NT2/D1 (cell line): Measurements from ENCODE around the gene SLC46A1.

Experiments
- DNase-seq: peaks from one replicate; pipeline ENCODE4 v3.0.0-alpha.2; 2011; ENCODE audit warnings: low read depth, low spot score
- H3K27me3 ChIP-seq: 2 replicates; pipeline ENCODE4 v1.6.0; 2011; ENCODE audit warnings: mild to moderate bottlenecking; ENCODE audit not compliant: insufficient read length, insufficient read depth
- H3K36me3 ChIP-seq: 2 replicates; pipeline ENCODE4 v1.6.1; 2011; ENCODE audit warnings: mild to moderate bottlenecking, low read length, mixed read lengths; ENCODE audit not compliant: insufficient read depth, insufficient read length
- H3K4me1 ChIP-seq: 2 replicates; pipeline ENCODE4 v1.5.1; 2011; ENCODE audit not compliant: insufficient read depth, insufficient read length
- H3K4me3 ChIP-seq: 2 replicates; pipeline ENCODE4 v1.5.1; 2011; ENCODE audit warnings: low read depth; ENCODE audit not compliant: insufficient read length
- H3K9ac ChIP-seq: 2 replicates; pipeline ENCODE4 v1.6.0; 2011; ENCODE audit warnings: low read depth; ENCODE audit not compliant: insufficient read length
- H3K9me3 ChIP-seq: 2 replicates; pipeline ENCODE4 v1.5.1; 2011; ENCODE audit warnings: mild to moderate bottlenecking, low read length; ENCODE audit not compliant: insufficient read depth
- SUZ12 ChIP-seq: IDR thresholded peaks from 2 replicates; pipeline ENCODE4 v1.6.1; 2011; ENCODE audit not compliant: insufficient read length, insufficient read depth; ENCODE audit errors: extremely low read depth
- YY1 ChIP-seq: IDR thresholded peaks from 2 replicates; pipeline ENCODE4 v1.6.1; 2011; ENCODE audit not compliant: insufficient read length, insufficient read depth
- ZNF274 ChIP-seq: IDR thresholded peaks from 2 replicates; pipeline ENCODE4 v1.6.1; 2011; ENCODE audit warnings: mild to moderate bottlenecking, low read depth, low read length

The SLC46A1 gene

GRCh38 chr17:28379814-28380801 is 25.9 kb downstream of the SLC46A1 start:
- Histone ChIP-seq H3K36me3 (peaks cover 2% of the 10 kb centered on the region), H3K27me3 (peaks cover 9% of the 10 kb centered on the region), H3K9ac (no peak overlapping the region), H3K4me3 (no peak overlapping the region), H3K9me3 (no peaks in the 10 kb centered on the region), H3K4me1 (peaks cover 2% of the 10 kb centered on the region)
- no peak for DNase-seq
- TF ChIP-seq ZNF274 (no peak), YY1 (no peak), SUZ12 (no peak)

- TF ChIP-seq SUZ12 = no peak
- TF ChIP-seq ZNF274 = no peak
- TF ChIP-seq YY1 = no peak
- DNase-seq = no peak
Measured at GRCh38 chr17:28372945-28373274, 33.1 kb downstream of the SLC46A1 start.

GRCh38 chr17:28372203-28372944 is 33.6 kb downstream of the SLC46A1 start:
- TF ChIP-seq YY1 (no peak), SUZ12 (peak; percentile 58)
- H3K36me3 ChIP-seq = peaks cover 7% of the 10 kb centered on the region
- DNase-seq = no peak
- peaks cover 22% of the 10 kb centered on the region for H3K27me3 ChIP-seq
- peak overlapping the region; percentile 66 for H3K4me3 ChIP-seq
- no peaks in the 10 kb centered on the region for H3K9me3 ChIP-seq
- H3K4me1 ChIP-seq = peaks cover 17% of the 10 kb centered on the region
- peak overlapping the region; percentile 80 for H3K9ac ChIP-seq

More at GRCh38 chr17:28372945-28373274, 33.1 kb downstream of the SLC46A1 start:
- peaks cover 17% of the 10 kb centered on the region for H3K4me1 ChIP-seq
- H3K27me3 ChIP-seq = peaks cover 22% of the 10 kb centered on the region
- H3K9ac ChIP-seq = peak overlapping the region; percentile 80
- H3K9me3 ChIP-seq = no peaks in the 10 kb centered on the region
- H3K36me3 ChIP-seq = peaks cover 4% of the 10 kb centered on the region
- no peak overlapping the region for H3K4me3 ChIP-seq

- H3K4me3 ChIP-seq = peak within 1 kb of the TSS; percentile 66
- peaks cover 10% of the 10 kb centered on the region for H3K36me3 ChIP-seq
- peak within 1 kb of the TSS; percentile 80 for H3K9ac ChIP-seq
- no peak for TF ChIP-seq ZNF274
- no peak for TF ChIP-seq YY1
- no peak for TF ChIP-seq SUZ12
- H3K4me1 ChIP-seq = peaks cover 17% of the 10 kb centered on the region
- H3K9me3 ChIP-seq = no peaks in the 10 kb centered on the region
- peak; percentile 84 for DNase-seq
- H3K27me3 ChIP-seq = peaks cover 22% of the 10 kb centered on the region
Measured at GRCh38 chr17:28371245-28372202, 34.5 kb downstream of the SLC46A1 start, which contains the start of gene SARM1. Gene SARM1, plus strand, starts transcription at chr17:28371694. Its CDS starts 339 bp downstream, at chr17:28372033.

GRCh38 chr17:28370744-28371103 is 35.3 kb downstream of the SLC46A1 start:
- Histone ChIP-seq H3K4me1 (peaks cover 17% of the 10 kb centered on the region), H3K9me3 (no peaks in the 10 kb centered on the region), H3K9ac (no peak overlapping the region), H3K36me3 (peaks cover 10% of the 10 kb centered on the region), H3K4me3 (no peak overlapping the region), H3K27me3 (peaks cover 22% of the 10 kb centered on the region)
- no peak for DNase-seq
- TF ChIP-seq SUZ12 = no peak
- TF ChIP-seq ZNF274 = no peak
- TF ChIP-seq YY1 = no peak

GRCh38 chr17:28370035-28370743 is 35.8 kb downstream of the SLC46A1 start, which contains the start of gene VTN:
Gene VTN, minus strand, starts transcription at chr17:28370307. Its CDS starts 104 bp downstream, at chr17:28370203.
- no peak for DNase-seq
- Histone ChIP-seq H3K9ac (peak within 1 kb of the TSS; percentile 6), H3K4me1 (peaks cover 17% of the 10 kb centered on the region), H3K9me3 (no peaks in the 10 kb centered on the region), H3K36me3 (peaks cover 11% of the 10 kb centered on the region), H3K4me3 (no peak within 1 kb of the TSS), H3K27me3 (peaks cover 22% of the 10 kb centered on the region)
- TF ChIP-seq ZNF274 (no peak), SUZ12 (no peak), YY1 (no peak)
